CD4-positive, alpha-beta T cell treated with Interleukin-17A for 1 hour (primary cell): ENCODE data around the gene BRSK2.
"Not testable (repeated sequence)": the region's sequence is repeated elsewhere in the genome, so short reads cannot be mapped to it uniquely, and the experiment has no call there.

Experiments
- DNase-seq: peaks from one replicate; pipeline ENCODE4 v3.0.0-alpha.2; 2020

Gene BRSK2

GRCh38 chr11:1389932-1390568 lies at the start of gene BRSK2:
Gene BRSK2 (plus strand): TSS chr11:1389934. CDS start chr11:1390285, 351 bp downstream.
- DNase-seq = no peak

- no peak for DNase-seq
These were observed 49.6 kb upstream of the BRSK2 start for GRCh38 chr11:1340111-1340510.

- not testable (repeated sequence) for DNase-seq
These were observed 48.5 kb upstream of the BRSK2 start for GRCh38 chr11:1341226-1341625.

- DNase-seq = no peak
These were observed 47.7 kb upstream of the BRSK2 start for GRCh38 chr11:1341928-1342524.

GRCh38 chr11:1342946-1343345 lies 46.8 kb upstream of the BRSK2 start:
- DNase-seq = no peak

- DNase-seq = no peak
These were observed 46.2 kb upstream of the BRSK2 start for GRCh38 chr11:1343391-1344055.

GRCh38 chr11:1344056-1344635 lies 45.6 kb upstream of the BRSK2 start:
- DNase-seq = no peak

GRCh38 chr11:1345737-1346513 lies 43.8 kb upstream of the BRSK2 start:
- no peak for DNase-seq

- DNase-seq = no peak
These were observed 42.9 kb upstream of the BRSK2 start for GRCh38 chr11:1346669-1347390.

- DNase-seq = not testable (repeated sequence)
These were observed 42.2 kb upstream of the BRSK2 start for GRCh38 chr11:1347411-1347999.

- DNase-seq = no peak
These were observed 41.5 kb upstream of the BRSK2 start for GRCh38 chr11:1348146-1348795.

GRCh38 chr11:1348796-1349326 lies 40.9 kb upstream of the BRSK2 start:
- no peak for DNase-seq

GRCh38 chr11:1349327-1350041 lies 40.2 kb upstream of the BRSK2 start:
- DNase-seq = no peak

GRCh38 chr11:1350086-1350725 lies 39.5 kb upstream of the BRSK2 start:
- no peak for DNase-seq

GRCh38 chr11:1351278-1351937 lies 38.3 kb upstream of the BRSK2 start:
- no peak for DNase-seq

GRCh38 chr11:1352696-1353382 lies 36.9 kb upstream of the BRSK2 start:
- no peak for DNase-seq

- DNase-seq = no peak
These were observed 36.2 kb upstream of the BRSK2 start for GRCh38 chr11:1353383-1354124.
